ENCODE measurements around the gene GAL3ST2.
"Not testable (repeated sequence)": the region's sequence is repeated elsewhere in the genome, so short reads cannot be mapped to it uniquely, and the experiment has no call there.

GAL3ST2 gene

GRCh38 chr2:241818229-241818942 lies 41.8 kb downstream of the GAL3ST2 start:
- no peak overlapping the region for H3K27ac Mint-ChIP-seq
- DNase-seq (ENCODE audit: low spot score) = no peak
- no peak overlapping the region for H3K4me3 Mint-ChIP-seq
- H3K27me3 Mint-ChIP-seq (ENCODE audit: low read depth) = no peaks in the 10 kb centered on the region
- no peaks in the 10 kb centered on the region for H3K4me1 Mint-ChIP-seq (ENCODE audit: low read depth)
- peaks cover 7% of the 10 kb centered on the region for H3K9me3 Mint-ChIP-seq
- no peaks in the 10 kb centered on the region for H3K36me3 Mint-ChIP-seq (ENCODE audit: low read depth)

- Mint-ChIP-seq H3K27me3 (ENCODE audit: low read depth) (no peaks in the 10 kb centered on the region), H3K4me1 (ENCODE audit: low read depth) (peaks cover 3% of the 10 kb centered on the region), H3K9me3 (peaks cover 12% of the 10 kb centered on the region), H3K4me3 (no peak overlapping the region), H3K36me3 (ENCODE audit: low read depth) (peaks cover 4% of the 10 kb centered on the region), H3K27ac (no peak overlapping the region)
- DNase-seq (ENCODE audit: low spot score) = no peak
These were observed 42.3 kb downstream of the GAL3ST2 start for GRCh38 chr2:241818943-241819270.

GRCh38 chr2:241819947-241820624 lies 43.5 kb downstream of the GAL3ST2 start:
- not testable (repeated sequence) for H3K4me1 Mint-ChIP-seq (ENCODE audit: low read depth); H3K27me3 Mint-ChIP-seq (ENCODE audit: low read depth); H3K27ac Mint-ChIP-seq; DNase-seq (ENCODE audit: low spot score); H3K4me3 Mint-ChIP-seq; H3K36me3 Mint-ChIP-seq (ENCODE audit: low read depth)
- peaks cover 17% of the 10 kb centered on the region for H3K9me3 Mint-ChIP-seq

GRCh38 chr2:241820625-241821384 lies 44.2 kb downstream of the GAL3ST2 start:
- no peak for DNase-seq (ENCODE audit: low spot score)
- H3K9me3 Mint-ChIP-seq = peaks cover 21% of the 10 kb centered on the region
- H3K4me1 Mint-ChIP-seq (ENCODE audit: low read depth) = peaks cover 3% of the 10 kb centered on the region
- H3K27ac Mint-ChIP-seq = no peak overlapping the region
- peaks cover 4% of the 10 kb centered on the region for H3K36me3 Mint-ChIP-seq (ENCODE audit: low read depth)
- H3K27me3 Mint-ChIP-seq (ENCODE audit: low read depth) = no peaks in the 10 kb centered on the region
- H3K4me3 Mint-ChIP-seq = no peak overlapping the region

GRCh38 chr2:241821460-241822263 lies 45.0 kb downstream of the GAL3ST2 start:
- peaks cover 4% of the 10 kb centered on the region for H3K36me3 Mint-ChIP-seq (ENCODE audit: low read depth)
- no peaks in the 10 kb centered on the region for H3K27me3 Mint-ChIP-seq (ENCODE audit: low read depth)
- DNase-seq (ENCODE audit: low spot score) = no peak
- H3K4me3 Mint-ChIP-seq = no peak overlapping the region
- H3K4me1 Mint-ChIP-seq (ENCODE audit: low read depth) = peaks cover 3% of the 10 kb centered on the region
- H3K9me3 Mint-ChIP-seq = peaks cover 25% of the 10 kb centered on the region
- H3K27ac Mint-ChIP-seq = no peak overlapping the region

GRCh38 chr2:241822264-241822623 lies 45.6 kb downstream of the GAL3ST2 start:
- H3K9me3 Mint-ChIP-seq = peaks cover 29% of the 10 kb centered on the region
- no peaks in the 10 kb centered on the region for H3K27me3 Mint-ChIP-seq (ENCODE audit: low read depth)
- no peak overlapping the region for H3K4me3 Mint-ChIP-seq
- DNase-seq (ENCODE audit: low spot score) = no peak
- peaks cover 4% of the 10 kb centered on the region for H3K36me3 Mint-ChIP-seq (ENCODE audit: low read depth)
- H3K4me1 Mint-ChIP-seq (ENCODE audit: low read depth) = peaks cover 3% of the 10 kb centered on the region
- H3K27ac Mint-ChIP-seq = no peak overlapping the region

- H3K4me1 Mint-ChIP-seq (ENCODE audit: low read depth); H3K36me3 Mint-ChIP-seq (ENCODE audit: low read depth); H3K27me3 Mint-ChIP-seq (ENCODE audit: low read depth); DNase-seq (ENCODE audit: low spot score); H3K4me3 Mint-ChIP-seq: not testable (repeated sequence)
- Mint-ChIP-seq H3K27ac (peak overlapping the region; percentile 80), H3K9me3 (peaks cover 40% of the 10 kb centered on the region)
These were observed 47.2 kb downstream of the GAL3ST2 start for GRCh38 chr2:241823531-241824437.

- Mint-ChIP-seq H3K9me3 (peaks cover 40% of the 10 kb centered on the region), H3K27ac (no peak overlapping the region), H3K36me3 (ENCODE audit: low read depth) (peaks cover 4% of the 10 kb centered on the region), H3K4me1 (ENCODE audit: low read depth) (peaks cover 3% of the 10 kb centered on the region), H3K4me3 (no peak overlapping the region), H3K27me3 (ENCODE audit: low read depth) (peaks cover 14% of the 10 kb centered on the region)
- DNase-seq (ENCODE audit: low spot score) = no peak
These were observed 50.8 kb downstream of the GAL3ST2 start for GRCh38 chr2:241827394-241827793.

GRCh38 chr2:241833101-241833663 lies 56.6 kb downstream of the GAL3ST2 start:
- no peak overlapping the region for H3K27ac Mint-ChIP-seq
- H3K4me3 Mint-ChIP-seq = no peak overlapping the region
- DNase-seq (ENCODE audit: low spot score) = no peak
- H3K36me3 Mint-ChIP-seq (ENCODE audit: low read depth) = no peaks in the 10 kb centered on the region
- H3K4me1 Mint-ChIP-seq (ENCODE audit: low read depth) = peaks cover 8% of the 10 kb centered on the region
- H3K9me3 Mint-ChIP-seq = peaks cover 6% of the 10 kb centered on the region
- peaks cover 47% of the 10 kb centered on the region for H3K27me3 Mint-ChIP-seq (ENCODE audit: low read depth)

GRCh38 chr2:241833756-241834526 lies 57.3 kb downstream of the GAL3ST2 start:
- not testable (repeated sequence) for H3K4me3 Mint-ChIP-seq, H3K9me3 Mint-ChIP-seq

GRCh38 chr2:241834527-241835210 lies 58.0 kb downstream of the GAL3ST2 start:
- H3K9me3 Mint-ChIP-seq = peaks cover 5% of the 10 kb centered on the region
- DNase-seq (ENCODE audit: low spot score) = no peak

More at GRCh38 chr2:241833756-241834526, 57.3 kb downstream of the GAL3ST2 start:
- H3K27ac Mint-ChIP-seq; DNase-seq (ENCODE audit: low spot score); H3K4me1 Mint-ChIP-seq (ENCODE audit: low read depth); H3K36me3 Mint-ChIP-seq (ENCODE audit: low read depth): not testable (repeated sequence)
- peaks cover 53% of the 10 kb centered on the region for H3K27me3 Mint-ChIP-seq (ENCODE audit: low read depth)

GRCh38 chr2:241835611-241836010 lies 59.0 kb downstream of the GAL3ST2 start:
- Mint-ChIP-seq H3K9me3 (peaks cover 5% of the 10 kb centered on the region), H3K27ac (no peak overlapping the region), H3K4me1 (ENCODE audit: low read depth) (peaks cover 10% of the 10 kb centered on the region), H3K36me3 (ENCODE audit: low read depth) (no peaks in the 10 kb centered on the region), H3K27me3 (ENCODE audit: low read depth) (peaks cover 52% of the 10 kb centered on the region), H3K4me3 (no peak overlapping the region)
- no peak for DNase-seq (ENCODE audit: low spot score)

More at GRCh38 chr2:241834527-241835210, 58.0 kb downstream of the GAL3ST2 start:
- H3K4me1 Mint-ChIP-seq (ENCODE audit: low read depth) = peaks cover 10% of the 10 kb centered on the region
- no peaks in the 10 kb centered on the region for H3K36me3 Mint-ChIP-seq (ENCODE audit: low read depth)
- no peak overlapping the region for H3K27ac Mint-ChIP-seq
- H3K4me3 Mint-ChIP-seq = no peak overlapping the region
- peaks cover 56% of the 10 kb centered on the region for H3K27me3 Mint-ChIP-seq (ENCODE audit: low read depth)

Measured in T-helper 2 cell treated with Interferon-gamma antibody and Interleukin-4, amounts not matched to agents 5 μg/mL and 100 μg/mL, for 36 hours (primary cell).